Endothelial cell of umbilical vein (primary cell): Measurements from ENCODE around the gene HYLS1. TPM values are rescaled to one million over a fixed set of nuclear protein-coding genes. Genes with fewer than 3 reads are reported as not detected.

ENCODE experiments used
- BruUV-seq: library from RNA; stranded (reverse); fragments of 400-500 nt; replicated peaks from 2 replicates; lab custom pipeline; 2021; lab: Mats Ljungman, UMichigan
- CTCF ChIA-PET: fragments of 300-600, 350-600 bp; sonication (Branson Sonifier 250); formaldehyde crosslinking; loops from one replicate; lab custom pipeline; 2021; ENCODE audit warnings: antibody characterized with exemption, inconsistent platforms; lab: Charles Lee
- POLR2A ChIA-PET: fragments of 300-600, 350-600 bp; sonication (Branson Sonifier 250); formaldehyde crosslinking; loops from one replicate; lab custom pipeline; 2021; ENCODE audit warnings: antibody characterized with exemption, inconsistent platforms; lab: Charles Lee
- DNase-seq: peaks from one replicate; pipeline ENCODE4 v3.0.0-alpha.2; 2011; ENCODE audit warnings: low read depth, low spot score
- FAIRE-seq: peaks from 2 replicates; lab custom pipeline; 2011; peaks lifted over from hg19 to GRCh38; lab: Jason Lieb, UNC
- H2AFZ ChIP-seq: 2 replicates; pipeline ENCODE4 v1.6.0; 2012; ENCODE audit warnings: low read depth, low read length, control low read depth, inconsistent platforms
- H3K27ac ChIP-seq: 2 replicates; pipeline ENCODE4 v1.5.1; 2011; ENCODE audit warnings: low read depth, mild to moderate bottlenecking, control low read depth, low read length, moderate library complexity; ENCODE audit not compliant: insufficient read depth
- H3K27me3 ChIP-seq, 2 experiments: 2 replicates each; pipeline versions ENCODE4 v1.6.0 to v1.6.1; 2011; ENCODE audit warnings: low read length in 2 of 2, mixed read lengths in 1 of 2; ENCODE audit not compliant: control insufficient read depth in 2 of 2, insufficient read depth in 2 of 2
- H3K36me3 ChIP-seq, 2 experiments: 2 replicates in 1 of 2; 3 replicates in 1 of 2; pipeline ENCODE4 v1.5.1; 2011; ENCODE audit warnings: low read length in 2 of 2, mild to moderate bottlenecking in 1 of 2, moderate library complexity in 1 of 2; ENCODE audit not compliant: control insufficient read depth in 2 of 2, insufficient read depth in 2 of 2; ENCODE audit errors: extremely low read depth in 1 of 2
- H3K4me1 ChIP-seq: 3 replicates; pipeline ENCODE4 v1.5.1; 2011; ENCODE audit warnings: mild to moderate bottlenecking, low read length; ENCODE audit not compliant: control insufficient read depth, insufficient read depth; ENCODE audit errors: extremely low read depth
- H3K4me2 ChIP-seq: 2 replicates; pipeline ENCODE4 v1.6.1; 2011; ENCODE audit warnings: low read length, control low read depth, mixed read lengths; ENCODE audit not compliant: insufficient read depth
- H3K4me3 ChIP-seq, 3 experiments: fragments of 200-600 bp in 1 of 3; sonication (generic), shearing (Covaris generic) in 1 of 3; replicated peaks in 1 of 3; 2 replicates each; pipeline ENCODE4 v1.5.1; 2011 to 2016; ENCODE audit warnings: control low read depth in 3 of 3, low read length in 3 of 3, mild to moderate bottlenecking in 2 of 3, inconsistent platforms in 1 of 3, low read depth in 1 of 3, moderate library complexity in 1 of 3; ENCODE audit not compliant: insufficient read depth in 1 of 3
- H3K79me2 ChIP-seq: 2 replicates; pipeline ENCODE4 v1.6.0; 2012; ENCODE audit warnings: low read length, inconsistent platforms; ENCODE audit not compliant: control insufficient read depth, insufficient read depth
- H3K9ac ChIP-seq: replicated peaks from 2 replicates; pipeline ENCODE3; 2011; ENCODE audit warnings: low read length, control low read depth; ENCODE audit not compliant: insufficient read depth; ENCODE audit errors: extremely low read depth
- H3K9me1 ChIP-seq: replicated peaks from 3 replicates; pipeline ENCODE4 v1.6.0; 2011; ENCODE audit warnings: mild to moderate bottlenecking, low read length; ENCODE audit not compliant: control insufficient read depth, insufficient read depth; ENCODE audit errors: extremely low read depth
- H3K9me3 ChIP-seq: replicated peaks from 2 replicates; pipeline ENCODE4 v1.5.1; 2012; ENCODE audit warnings: low read length, inconsistent platforms; ENCODE audit not compliant: control insufficient read depth, insufficient read depth
- H4K20me1 ChIP-seq: replicated peaks from 2 replicates; pipeline ENCODE3; 2011; ENCODE audit warnings: mild to moderate bottlenecking, low read length; ENCODE audit not compliant: control insufficient read depth, insufficient read depth; ENCODE audit errors: extremely low read depth
- EZH2 ChIP-seq: IDR thresholded peaks from 2 replicates; pipeline ENCODE4 v1.6.1; 2012; ENCODE audit warnings: borderline replicate concordance, low read depth, mild to moderate bottlenecking, moderate library complexity, low read length, inconsistent platforms; ENCODE audit not compliant: severe bottlenecking
- FOS ChIP-seq: IDR thresholded peaks from 2 replicates; pipeline ENCODE4 v1.6.1; 2011; ENCODE audit warnings: mild to moderate bottlenecking, low read length, moderate library complexity, borderline replicate concordance; ENCODE audit not compliant: insufficient read depth
- GATA2 ChIP-seq: IDR thresholded peaks from 2 replicates; pipeline ENCODE4 v1.7.0; 2011; ENCODE audit warnings: low read depth, mild to moderate bottlenecking, moderate library complexity, mixed read lengths, low read length; ENCODE audit not compliant: insufficient read length, insufficient read depth
- JUN ChIP-seq: IDR thresholded peaks from 2 replicates; pipeline ENCODE4 v1.6.1; 2011; ENCODE audit warnings: borderline replicate concordance, low read depth; ENCODE audit not compliant: insufficient read length, insufficient read depth
- MAX ChIP-seq: IDR thresholded peaks from 2 replicates; pipeline ENCODE4 v1.6.1; 2011; ENCODE audit not compliant: insufficient read depth, insufficient read length
- MYC ChIP-seq: IDR thresholded peaks from one replicate; pipeline ENCODE4 v1.6.1; 2011; ENCODE audit warnings: mild to moderate bottlenecking, low read depth, low read length
- POLR2A ChIP-seq: IDR thresholded peaks from 2 replicates; pipeline ENCODE4 v1.6.1; 2012; ENCODE audit warnings: low read depth, mild to moderate bottlenecking, control low read depth, low read length
- POLR2AphosphoS5 ChIP-seq: IDR thresholded peaks from 2 replicates; pipeline ENCODE4 v1.6.1; 2012; ENCODE audit warnings: low read depth, mild to moderate bottlenecking, control low read depth, low read length, moderate library complexity; ENCODE audit not compliant: insufficient read depth
- dilution Hi-C: fragments of 300-500 bp; cut with MboI; formaldehyde crosslinking; loops from one replicate; pipeline ENCODE4 v1.15.0; 2019; ENCODE audit warnings: low sequenced_read_pairs; ENCODE audit not compliant: extremely low pct_ligation_motif_present
- intact Hi-C: fragments of 100-400 bp; cut with micrococcal nuclease; formaldehyde crosslinking; loops from one replicate; pipeline ENCODE4 v1.10.0; 2022
- polyA plus RNA-seq, 4 experiments: library from polyadenylated mRNA; depleted of rRNA in 3 of 4; stranded (reverse) in 3 of 4; unstranded in 1 of 4; fragments of >200 nt; gene quantifications; 2 replicates each; pipeline versions ENCODE4 v1.2.1 to v1.2.3, GENCODE V29; 2011 to 2012; ENCODE audit warnings: missing spikeins in 1 of 4
- total RNA-seq: library from RNA; stranded (reverse); gene quantifications from 2 replicates; pipeline ENCODE4 v1.2.3, GENCODE V29; 2021
- TF ChIP-seq, protein P1 (sequence below), 2 donors: IDR thresholded peaks; 1 replicate in 1 of 2; 2 replicates in 1 of 2; pipeline ENCODE4 v1.5.1; 2011; ENCODE audit warnings: low read length in 2 of 2, mild to moderate bottlenecking in 2 of 2, moderate library complexity in 2 of 2, control low read depth in 1 of 2, inconsistent platforms in 1 of 2, low read depth in 1 of 2; ENCODE audit not compliant: insufficient read depth in 1 of 2; ENCODE audit errors: extremely low read depth in 1 of 2

The HYLS1 gene
- total and polyA plus RNA-seq, 2 donors (not counting 3 experiments of a cell fraction or from before 2014, with no cell fraction given): 4.7 to 12.6 TPM

DNA sequence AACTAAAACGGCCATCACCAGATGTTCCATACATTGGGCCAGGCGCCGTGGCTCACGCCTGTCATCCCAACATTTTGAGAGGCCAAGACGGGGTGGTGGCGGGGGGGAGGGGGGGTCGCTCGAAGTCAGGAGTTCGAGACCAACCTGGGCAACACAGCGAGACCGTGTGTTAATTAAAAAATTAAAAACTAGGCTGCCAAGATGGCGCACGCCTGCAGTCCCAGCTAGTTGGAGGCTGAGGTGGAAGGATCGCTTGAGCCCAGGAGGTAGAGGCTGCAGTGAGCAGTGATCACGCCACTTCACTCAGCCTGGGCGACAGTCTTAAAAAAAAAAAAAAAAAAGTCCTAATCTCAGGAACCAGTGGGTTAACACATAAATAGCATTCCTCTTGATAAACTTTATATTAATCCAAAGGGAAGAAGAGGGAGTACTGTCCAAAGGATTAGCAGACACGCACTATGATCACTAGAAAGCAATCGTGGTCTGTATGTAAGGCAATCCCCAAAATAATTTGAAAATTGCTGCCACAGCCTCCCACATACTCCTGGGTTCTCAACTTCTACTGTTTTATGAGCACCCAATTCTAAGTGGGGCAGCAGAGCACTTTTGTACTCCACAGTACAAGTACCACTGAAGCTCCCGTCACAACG lies 14.9 kb downstream of the HYLS1 start:
- no peaks in the 10 kb centered on the region for H3K9me3 ChIP-seq
- no peak for TF ChIP-seq JUN
- TF ChIP-seq FOS: no peak
- TF ChIP-seq, protein P1, sequence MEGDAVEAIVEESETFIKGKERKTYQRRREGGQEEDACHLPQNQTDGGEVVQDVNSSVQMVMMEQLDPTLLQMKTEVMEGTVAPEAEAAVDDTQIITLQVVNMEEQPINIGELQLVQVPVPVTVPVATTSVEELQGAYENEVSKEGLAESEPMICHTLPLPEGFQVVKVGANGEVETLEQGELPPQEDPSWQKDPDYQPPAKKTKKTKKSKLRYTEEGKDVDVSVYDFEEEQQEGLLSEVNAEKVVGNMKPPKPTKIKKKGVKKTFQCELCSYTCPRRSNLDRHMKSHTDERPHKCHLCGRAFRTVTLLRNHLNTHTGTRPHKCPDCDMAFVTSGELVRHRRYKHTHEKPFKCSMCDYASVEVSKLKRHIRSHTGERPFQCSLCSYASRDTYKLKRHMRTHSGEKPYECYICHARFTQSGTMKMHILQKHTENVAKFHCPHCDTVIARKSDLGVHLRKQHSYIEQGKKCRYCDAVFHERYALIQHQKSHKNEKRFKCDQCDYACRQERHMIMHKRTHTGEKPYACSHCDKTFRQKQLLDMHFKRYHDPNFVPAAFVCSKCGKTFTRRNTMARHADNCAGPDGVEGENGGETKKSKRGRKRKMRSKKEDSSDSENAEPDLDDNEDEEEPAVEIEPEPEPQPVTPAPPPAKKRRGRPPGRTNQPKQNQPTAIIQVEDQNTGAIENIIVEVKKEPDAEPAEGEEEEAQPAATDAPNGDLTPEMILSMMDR (IDR thresholded peaks at IDR 0.05; ENCODE audit: extremely low read depth in 1 of 2, insufficient read depth in 1 of 2, low read depth in 1 of 2, low read length in 2 of 2): no peak
- TF ChIP-seq POLR2A: no peak
- TF ChIP-seq MAX: no peak
- no peak for TF ChIP-seq POLR2AphosphoS5
- TF ChIP-seq GATA2: no peak
- no peak for TF ChIP-seq EZH2
- no peak for TF ChIP-seq MYC
- peaks cover 15 to 24% of the 10 kb centered on the region in 2 experiments for H3K27me3 ChIP-seq
- ChIA-PET POLR2A (interaction anchor here (0.9 kb wide), 1 partner anchor 15 kb away, joined by 5 read pairs; the partner anchor contains the start of gene HYLS1), CTCF (interaction anchor here (0.9 to 2.0 kb wide), 5 partner anchors 9 to 292 kb away, joined by 4 to 18 read pairs (median 5); partner anchors contain the start of gene HYLS1)
- H3K36me3 ChIP-seq: peaks cover 6 to 9% of the 10 kb centered on the region in 2 experiments
- intact Hi-C loops (no loop called here), dilution Hi-C loops (no loop called here)
- FAIRE-seq: no peak
- H3K9ac ChIP-seq: peak overlapping the region; percentile 81
- TSS peak; percentile 78 for BruUV-seq
- peaks cover 8% of the 10 kb centered on the region for H3K4me1 ChIP-seq
- H4K20me1 ChIP-seq: no peaks in the 10 kb centered on the region
- H3K4me2 ChIP-seq: peak overlapping the region; percentile 70
- DNase-seq: no peak
- peak overlapping the region; percentile 59 to 88 (median 85) for H3K4me3 ChIP-seq
- peak overlapping the region; percentile 78 for H2AFZ ChIP-seq
- H3K79me2 ChIP-seq: peaks cover 32% of the 10 kb centered on the region
- H3K9me1 ChIP-seq: no peaks in the 10 kb centered on the region
- H3K27ac ChIP-seq: peak overlapping the region; percentile 48
